ENCODE data around the gene SOD1.
"Not testable (repeated sequence)": the region's sequence is repeated elsewhere in the genome, so short reads cannot be mapped to it uniquely, and the experiment has no call there.

DNA sequence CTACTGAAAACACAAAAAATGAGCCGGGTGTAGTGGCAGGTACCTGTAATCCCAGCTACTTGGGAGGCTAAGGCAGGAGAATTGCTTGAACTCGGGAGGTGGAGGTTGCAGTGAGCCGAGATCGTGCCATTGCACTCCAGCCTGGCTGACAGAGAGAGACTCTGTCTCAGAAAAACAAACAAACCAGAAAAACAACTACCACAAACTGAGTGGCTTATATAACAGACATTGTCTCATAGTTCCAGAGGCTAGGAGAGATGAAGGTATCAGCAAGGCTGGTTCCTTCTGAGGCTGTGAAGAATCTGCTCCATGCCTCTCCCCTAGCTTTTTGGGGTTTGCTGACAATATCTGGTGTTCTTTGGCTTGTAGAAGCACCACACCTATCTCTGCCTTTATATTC, 8.0 kb upstream of the SOD1 start:
- TF ChIP-seq CTCF (conservative IDR thresholded peaks at IDR 0.05); EZH2 (IDR thresholded peaks at IDR 0.05; ENCODE audit: low read depth): not testable (repeated sequence)
